Caco-2 (cell line): ENCODE results near the gene PTPN3. TPM values are rescaled to one million over a fixed set of nuclear protein-coding genes. Genes with fewer than 3 reads are reported as not detected.
"Not testable (repeated sequence)": the region's sequence is repeated elsewhere in the genome, so short reads cannot be mapped to it uniquely, and the experiment has no call there.

Experiments
- BruUV-seq: library from RNA; stranded (reverse); fragments of 400-500 nt; replicated peaks from 2 replicates; lab custom pipeline; 2021; lab: Mats Ljungman, UMichigan
- CTCF ChIA-PET: fragments of 300-600 bp; sonication (Branson Sonifier 250); formaldehyde crosslinking; loops from one replicate; lab custom pipeline; 2022; ENCODE audit warnings: antibody characterized with exemption; lab: Charles Lee
- POLR2A ChIA-PET: fragments of 300-600 bp; sonication (Branson Sonifier 250); formaldehyde crosslinking; loops from one replicate; lab custom pipeline; 2022; ENCODE audit warnings: antibody characterized with exemption; lab: Charles Lee
- DNase-seq, 2 experiments: peaks; one replicate each; pipeline versions ENCODE4 v3.0.0 to v3.0.0-alpha.2; 2020 to 2022
- H3K27me3 ChIP-seq: replicated peaks from 2 replicates; pipeline ENCODE4 v1.6.0; 2011; ENCODE audit warnings: low read length; ENCODE audit not compliant: control insufficient read depth, insufficient read depth
- H3K36me3 ChIP-seq: 2 replicates; pipeline ENCODE4 v1.5.1; 2011; ENCODE audit warnings: low read length; ENCODE audit not compliant: control insufficient read depth, insufficient read depth
- H3K4me1 ChIP-seq: fragments of 250-450 bp; sonication (Bioruptor Pico); 2 replicates; pipeline ENCODE4 v1.5.1; 2020; ENCODE audit warnings: mild to moderate bottlenecking
- H3K4me3 ChIP-seq: 2 replicates; pipeline ENCODE4 v1.5.1; 2011; ENCODE audit warnings: low read depth, mild to moderate bottlenecking, control low read depth, low read length
- H3K9me3 ChIP-seq: fragments of 250-450 bp; sonication (Bioruptor Pico); 2 replicates; pipeline ENCODE4 v1.5.1; 2020; ENCODE audit warnings: mild to moderate bottlenecking, moderate library complexity
- H3K27ac Mint-ChIP-seq: one replicate; pipeline ENCODE4 v1.8.0; 2022; ENCODE audit warnings: mixed read lengths; ENCODE audit not compliant: unreplicated experiment
- H3K27me3 Mint-ChIP-seq: one replicate; pipeline ENCODE4 v1.8.0; 2022; ENCODE audit warnings: mixed read lengths; ENCODE audit not compliant: insufficient read depth, unreplicated experiment
- H3K36me3 Mint-ChIP-seq: one replicate; pipeline ENCODE4 v1.8.0; 2022; ENCODE audit warnings: mild to moderate bottlenecking, mixed read lengths; ENCODE audit not compliant: insufficient read depth, unreplicated experiment
- H3K4me1 Mint-ChIP-seq: one replicate; pipeline ENCODE4 v1.8.0; 2022; ENCODE audit warnings: low read depth, mixed read lengths; ENCODE audit not compliant: unreplicated experiment
- H3K4me3 Mint-ChIP-seq: one replicate; pipeline ENCODE4 v1.8.0; 2022; ENCODE audit warnings: mild to moderate bottlenecking, moderate library complexity, mixed read lengths; ENCODE audit not compliant: unreplicated experiment
- H3K9me3 Mint-ChIP-seq: one replicate; pipeline ENCODE4 v1.8.0; 2022; ENCODE audit warnings: mixed read lengths; ENCODE audit not compliant: unreplicated experiment
- intact Hi-C: fragments of 100-400 bp; cut with micrococcal nuclease; formaldehyde crosslinking; loops from one replicate; pipeline ENCODE4 v1.10.0; 2022; ENCODE audit not compliant: unreplicated experiment
- total RNA-seq: library from RNA; stranded (reverse); gene quantifications from 2 replicates; pipeline ENCODE4 v1.2.3, GENCODE V29; 2022
- TF ChIP-seq, protein P1 (sequence below), 2 experiments: fragments of 200-600 bp in 1 of 2; IDR thresholded peaks; 1 replicate in 1 of 2; 2 replicates in 1 of 2; pipeline versions ENCODE4 v1.5.1 to v1.8.0; 2011 to 2022; ENCODE audit warnings: antibody characterized with exemption in 1 of 2, control low read depth in 1 of 2, inconsistent platforms in 1 of 2, low read depth in 1 of 2, low read length in 1 of 2, mild to moderate bottlenecking in 1 of 2, moderate library complexity in 1 of 2; ENCODE audit not compliant: insufficient read depth in 1 of 2, severe bottlenecking in 1 of 2, unreplicated experiment in 1 of 2

Gene PTPN3
- total RNA-seq, 1 experiment from 2014 or later = 12.4 TPM

DNA sequence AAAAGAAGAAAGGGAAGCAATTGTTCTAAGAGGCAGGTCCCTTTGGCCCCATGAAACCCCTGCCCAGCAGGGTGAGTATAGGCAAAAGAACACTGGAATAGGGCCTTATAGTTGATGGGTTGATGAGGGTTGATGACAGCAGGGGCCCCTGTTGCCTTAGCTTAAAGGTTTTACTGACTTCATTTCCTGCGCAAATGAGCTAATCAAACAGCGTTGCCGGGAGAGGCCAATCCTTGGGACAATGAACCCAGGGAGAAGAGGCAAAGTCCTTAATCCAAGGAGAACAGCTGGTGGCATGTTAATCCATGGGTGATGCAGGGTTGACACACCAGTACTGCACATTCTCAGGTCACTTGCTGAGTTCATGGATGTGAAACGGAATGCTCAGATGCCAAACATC lies 155.2 kb downstream of the PTPN3 start:
- H3K9me3 Mint-ChIP-seq = no peaks in the 10 kb centered on the region
- no peak for DNase-seq
- H3K36me3 ChIP-seq = no peaks in the 10 kb centered on the region
- H3K9me3 ChIP-seq = no peaks in the 10 kb centered on the region
- no peak overlapping the region for H3K4me3 Mint-ChIP-seq
- no peaks in the 10 kb centered on the region for H3K27me3 ChIP-seq
- H3K4me1 Mint-ChIP-seq = peaks cover 14% of the 10 kb centered on the region
- TF ChIP-seq, protein P1, sequence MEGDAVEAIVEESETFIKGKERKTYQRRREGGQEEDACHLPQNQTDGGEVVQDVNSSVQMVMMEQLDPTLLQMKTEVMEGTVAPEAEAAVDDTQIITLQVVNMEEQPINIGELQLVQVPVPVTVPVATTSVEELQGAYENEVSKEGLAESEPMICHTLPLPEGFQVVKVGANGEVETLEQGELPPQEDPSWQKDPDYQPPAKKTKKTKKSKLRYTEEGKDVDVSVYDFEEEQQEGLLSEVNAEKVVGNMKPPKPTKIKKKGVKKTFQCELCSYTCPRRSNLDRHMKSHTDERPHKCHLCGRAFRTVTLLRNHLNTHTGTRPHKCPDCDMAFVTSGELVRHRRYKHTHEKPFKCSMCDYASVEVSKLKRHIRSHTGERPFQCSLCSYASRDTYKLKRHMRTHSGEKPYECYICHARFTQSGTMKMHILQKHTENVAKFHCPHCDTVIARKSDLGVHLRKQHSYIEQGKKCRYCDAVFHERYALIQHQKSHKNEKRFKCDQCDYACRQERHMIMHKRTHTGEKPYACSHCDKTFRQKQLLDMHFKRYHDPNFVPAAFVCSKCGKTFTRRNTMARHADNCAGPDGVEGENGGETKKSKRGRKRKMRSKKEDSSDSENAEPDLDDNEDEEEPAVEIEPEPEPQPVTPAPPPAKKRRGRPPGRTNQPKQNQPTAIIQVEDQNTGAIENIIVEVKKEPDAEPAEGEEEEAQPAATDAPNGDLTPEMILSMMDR (IDR thresholded peaks at IDR 0.05; ENCODE audit: insufficient read depth in 1 of 2, low read depth in 1 of 2, low read length in 1 of 2, severe bottlenecking in 1 of 2, unreplicated experiment in 1 of 2) = no peak
- H3K27ac Mint-ChIP-seq = no peak overlapping the region
- CTCF ChIA-PET = interaction anchor here (0.6 kb wide), 1 partner anchor 325 kb away, joined by 4 read pairs; no protein-coding TSS in a partner anchor
- BruUV-seq = no TSS peak
- H3K4me1 ChIP-seq = peaks cover 17% of the 10 kb centered on the region
- intact Hi-C loops = no loop called here
- H3K27me3 Mint-ChIP-seq = no peaks in the 10 kb centered on the region
- POLR2A ChIA-PET = no interaction called here
- H3K36me3 Mint-ChIP-seq = no peaks in the 10 kb centered on the region
- no peak overlapping the region for H3K4me3 ChIP-seq

DNA sequence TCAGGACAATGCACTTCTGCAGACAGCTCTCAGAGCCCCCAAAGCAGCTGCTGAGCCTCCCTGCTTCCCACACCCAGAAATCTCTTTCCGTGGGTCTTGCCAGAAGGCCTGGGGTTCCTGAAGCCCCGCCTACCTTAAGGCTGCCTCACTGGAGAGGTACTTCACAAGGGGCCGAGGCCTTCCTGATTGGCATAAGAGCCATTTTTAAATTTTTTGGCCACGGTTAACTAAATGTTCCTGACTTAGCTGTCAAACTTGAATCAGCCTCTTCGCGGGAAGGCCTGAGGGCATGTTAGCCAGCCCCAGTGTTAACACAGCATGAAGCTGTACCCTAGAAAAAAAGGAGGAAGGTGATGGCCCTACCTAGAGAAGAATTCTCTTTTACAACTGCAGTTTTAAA lies 156.5 kb downstream of the PTPN3 start:
- Mint-ChIP-seq H3K9me3 (no peaks in the 10 kb centered on the region), H3K4me1 (peaks cover 10% of the 10 kb centered on the region), H3K27ac (no peak overlapping the region), H3K4me3 (no peak overlapping the region), H3K36me3 (no peaks in the 10 kb centered on the region), H3K27me3 (no peaks in the 10 kb centered on the region)
- TF ChIP-seq, protein P1 (IDR thresholded peaks at IDR 0.05; ENCODE audit: insufficient read depth in 1 of 2, low read depth in 1 of 2, low read length in 1 of 2, severe bottlenecking in 1 of 2, unreplicated experiment in 1 of 2) = no peak
- Histone ChIP-seq H3K36me3 (no peaks in the 10 kb centered on the region), H3K9me3 (no peaks in the 10 kb centered on the region), H3K4me1 (peaks cover 18% of the 10 kb centered on the region), H3K27me3 (no peaks in the 10 kb centered on the region), H3K4me3 (no peak overlapping the region)
- DNase-seq = no peak
- CTCF ChIA-PET = no interaction called here
- POLR2A ChIA-PET = no interaction called here
- no TSS peak for BruUV-seq
- intact Hi-C loops = no loop called here

DNA sequence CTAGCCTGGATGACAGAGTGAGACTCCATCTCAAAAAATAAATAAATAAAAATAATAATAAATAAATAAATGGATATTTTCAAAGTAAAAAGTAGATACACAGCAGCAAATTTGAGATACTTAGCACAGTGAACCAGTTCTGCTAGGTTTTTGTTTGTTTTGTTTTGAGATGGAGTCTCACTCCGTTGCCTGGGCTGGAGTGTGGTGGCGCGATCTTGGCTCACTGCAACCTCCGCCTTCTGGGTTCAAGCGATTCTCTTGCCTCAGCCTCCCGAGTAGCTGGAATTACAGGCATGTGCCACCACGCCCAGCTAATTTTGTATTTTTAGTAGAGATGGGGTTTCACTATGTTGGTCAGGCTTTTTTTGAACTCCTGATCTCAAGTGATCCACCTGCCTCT lies 157.1 kb downstream of the PTPN3 start:
- CTCF ChIA-PET, H3K9me3 Mint-ChIP-seq, H3K27ac Mint-ChIP-seq, H3K36me3 ChIP-seq, DNase-seq, POLR2A ChIA-PET, BruUV-seq, H3K36me3 Mint-ChIP-seq, H3K9me3 ChIP-seq, H3K4me3 ChIP-seq, H3K27me3 ChIP-seq, H3K4me3 Mint-ChIP-seq, H3K27me3 Mint-ChIP-seq, intact Hi-C loops: not testable (repeated sequence)
- H3K4me1 Mint-ChIP-seq = peaks cover 14% of the 10 kb centered on the region
- peaks cover 24% of the 10 kb centered on the region for H3K4me1 ChIP-seq
